ENCODE data around the gene STPG3. TPM values are rescaled to one million over a fixed set of nuclear protein-coding genes. Genes with fewer than 3 reads are reported as not detected.

STPG3 gene
- total RNA-seq, 2 experiments from 2014 or later = not detected

- POLR2A ChIA-PET = interaction anchor here (0.7 to 7.1 kb wide), 3 partner anchors 8 to 27 kb away, joined by 3 to 44 read pairs (median 6); partner anchors contain the start of genes ANAPC2, NDOR1 and TMEM203
These were observed 35.7 kb upstream of the STPG3 start for GRCh38 chr9:137215196-137215986.

GRCh38 chr9:137216188-137216965 lies 34.7 kb upstream of the STPG3 start:
- no peak overlapping the region for H3K4me3 Mint-ChIP-seq
- no peak for DNase-seq
- ChIA-PET POLR2A (interaction anchor here (0.7 to 7.1 kb wide), 3 partner anchors 11 to 87 kb away, joined by 3 to 44 read pairs (median 4); partner anchors contain the start of genes ANAPC2, NDOR1 and TMEM203), CTCF (interaction anchor here (0.8 to 1.3 kb wide), 2 partner anchors 8 to 20 kb away, joined by 3 read pairs; no protein-coding TSS in a partner anchor)
- intact Hi-C loops (cut with micrococcal nuclease) = no loop called here
- ATAC-seq = no peak
- H3K27me3 Mint-ChIP-seq = no peaks in the 10 kb centered on the region
- no peaks in the 10 kb centered on the region for H3K9me3 Mint-ChIP-seq
- no peak overlapping the region for H3K27ac Mint-ChIP-seq
- H3K4me1 Mint-ChIP-seq (ENCODE audit: low read depth) = peaks cover 2% of the 10 kb centered on the region
- TF ChIP-seq, protein P1, sequence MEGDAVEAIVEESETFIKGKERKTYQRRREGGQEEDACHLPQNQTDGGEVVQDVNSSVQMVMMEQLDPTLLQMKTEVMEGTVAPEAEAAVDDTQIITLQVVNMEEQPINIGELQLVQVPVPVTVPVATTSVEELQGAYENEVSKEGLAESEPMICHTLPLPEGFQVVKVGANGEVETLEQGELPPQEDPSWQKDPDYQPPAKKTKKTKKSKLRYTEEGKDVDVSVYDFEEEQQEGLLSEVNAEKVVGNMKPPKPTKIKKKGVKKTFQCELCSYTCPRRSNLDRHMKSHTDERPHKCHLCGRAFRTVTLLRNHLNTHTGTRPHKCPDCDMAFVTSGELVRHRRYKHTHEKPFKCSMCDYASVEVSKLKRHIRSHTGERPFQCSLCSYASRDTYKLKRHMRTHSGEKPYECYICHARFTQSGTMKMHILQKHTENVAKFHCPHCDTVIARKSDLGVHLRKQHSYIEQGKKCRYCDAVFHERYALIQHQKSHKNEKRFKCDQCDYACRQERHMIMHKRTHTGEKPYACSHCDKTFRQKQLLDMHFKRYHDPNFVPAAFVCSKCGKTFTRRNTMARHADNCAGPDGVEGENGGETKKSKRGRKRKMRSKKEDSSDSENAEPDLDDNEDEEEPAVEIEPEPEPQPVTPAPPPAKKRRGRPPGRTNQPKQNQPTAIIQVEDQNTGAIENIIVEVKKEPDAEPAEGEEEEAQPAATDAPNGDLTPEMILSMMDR (IDR thresholded peaks at IDR 0.05) = no peak
- H3K36me3 Mint-ChIP-seq (ENCODE audit: low read depth) = no peaks in the 10 kb centered on the region

More at GRCh38 chr9:137215196-137215986, 35.7 kb upstream of the STPG3 start:
- TF ChIP-seq, protein P1 (IDR thresholded peaks at IDR 0.05) = no peak
- intact Hi-C loops (cut with micrococcal nuclease) = no loop called here
- no peak overlapping the region for H3K4me3 Mint-ChIP-seq
- DNase-seq (no peak), ATAC-seq (no peak)
- no peaks in the 10 kb centered on the region for H3K27me3 Mint-ChIP-seq
- H3K36me3 Mint-ChIP-seq (ENCODE audit: low read depth) = no peaks in the 10 kb centered on the region
- no peaks in the 10 kb centered on the region for H3K9me3 Mint-ChIP-seq
- CTCF ChIA-PET = interaction anchor here (0.9 kb wide), 1 partner anchor 21 kb away, joined by 3 read pairs; no protein-coding TSS in a partner anchor
- no peaks in the 10 kb centered on the region for H3K4me1 Mint-ChIP-seq (ENCODE audit: low read depth)
- H3K27ac Mint-ChIP-seq = no peak overlapping the region

- Mint-ChIP-seq H3K27ac (no peak overlapping the region), H3K4me1 (ENCODE audit: low read depth) (peaks cover 2% of the 10 kb centered on the region), H3K4me3 (no peak overlapping the region), H3K9me3 (no peaks in the 10 kb centered on the region), H3K36me3 (ENCODE audit: low read depth) (no peaks in the 10 kb centered on the region), H3K27me3 (no peaks in the 10 kb centered on the region)
- POLR2A ChIA-PET = interaction anchor here (7.1 kb wide), 1 partner anchor 12 kb away, joined by 44 read pairs; the partner anchor contains the start of genes NDOR1 and TMEM203
- no peak for DNase-seq
- intact Hi-C loops (cut with micrococcal nuclease) = no loop called here
- ATAC-seq = no peak
- TF ChIP-seq, protein P1 (IDR thresholded peaks at IDR 0.05) = no peak
- CTCF ChIA-PET = interaction anchor here (0.9 to 1.3 kb wide), 2 partner anchors 9 to 28 kb away, joined by 3 read pairs; no protein-coding TSS in a partner anchor
These were observed 33.5 kb upstream of the STPG3 start for GRCh38 chr9:137217276-137218211.

DNA sequence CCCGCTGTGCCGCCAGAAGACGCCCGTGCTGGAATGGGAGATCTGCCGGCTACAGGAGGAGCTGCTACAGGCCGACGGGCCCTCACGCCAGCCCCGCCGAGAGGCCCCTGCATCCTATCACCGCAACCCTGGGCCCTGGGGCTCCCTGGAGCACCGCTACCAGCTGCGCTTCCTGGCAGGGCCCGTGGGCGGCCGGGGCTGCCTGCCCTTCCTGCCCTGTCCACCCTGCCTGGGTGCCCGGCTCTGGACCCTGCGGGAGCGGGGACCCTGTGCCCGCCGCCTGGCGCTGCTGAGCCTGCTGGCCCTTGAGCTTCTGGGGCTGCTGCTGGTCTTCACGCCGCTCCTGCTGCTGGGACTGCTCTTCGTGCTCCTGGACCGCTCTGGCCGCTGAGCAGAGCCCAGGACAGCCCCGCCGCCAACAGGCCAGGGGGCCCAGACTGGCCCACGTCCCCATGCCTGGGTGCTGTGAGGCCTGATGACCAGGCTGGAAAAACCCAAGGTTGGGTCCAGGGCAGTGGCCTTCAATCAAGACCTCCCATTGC lies 32.8 kb upstream of the STPG3 start:
- peaks cover 4% of the 10 kb centered on the region for H3K4me1 Mint-ChIP-seq (ENCODE audit: low read depth)
- ChIA-PET CTCF (interaction anchor here (0.9 kb wide), 1 partner anchor 29 kb away, joined by 3 read pairs; no protein-coding TSS in a partner anchor), POLR2A (interaction anchor here (2.8 to 7.1 kb wide), 2 partner anchors 8 to 12 kb away, joined by 9 to 44 read pairs; partner anchors contain the start of genes NDOR1 and TMEM203)
- no peaks in the 10 kb centered on the region for H3K27me3 Mint-ChIP-seq
- DNase-seq (no peak), ATAC-seq (no peak)
- H3K4me3 Mint-ChIP-seq = no peak overlapping the region
- no peaks in the 10 kb centered on the region for H3K9me3 Mint-ChIP-seq
- no peak overlapping the region for H3K27ac Mint-ChIP-seq
- intact Hi-C loops (cut with micrococcal nuclease) = no loop called here
- TF ChIP-seq, protein P1 (IDR thresholded peaks at IDR 0.05) = no peak
- no peaks in the 10 kb centered on the region for H3K36me3 Mint-ChIP-seq (ENCODE audit: low read depth)

Data from activated CD8-positive, alpha-beta T cell treated with anti-CD3 and anti-CD28 coated beads for 36 hours (primary cell).